Small intestine (tissue), 7 donors: ENCODE measurements around the gene CSTA. TPM values are rescaled to one million over a fixed set of nuclear protein-coding genes. Genes with fewer than 3 reads are reported as not detected.

Experiments used
- DNase-seq, 2 donors: peaks; one replicate each; pipeline versions ENCODE4 v3.0.0 to v3.0.0-alpha.2; 2013
- FAIRE-seq: peaks from 2 replicates; lab custom pipeline; 2012; peaks lifted over from hg19 to GRCh38; lab: Jason Lieb, UNC
- H3K27ac ChIP-seq, 3 donors: one replicate each; pipeline ENCODE4 v1.5.1; 2013; ENCODE audit warnings: low read length in 2 of 3, mild to moderate bottlenecking in 2 of 3, control low read depth in 1 of 3, inconsistent platforms in 1 of 3, low read depth in 1 of 3, moderate library complexity in 1 of 3
- H3K27me3 ChIP-seq, 3 donors: one replicate each; pipeline ENCODE4 v1.6.1; 2013; ENCODE audit warnings: low read length in 3 of 3, inconsistent platforms in 1 of 3; ENCODE audit not compliant: control insufficient read depth in 3 of 3, insufficient read depth in 3 of 3
- H3K36me3 ChIP-seq, 3 donors: one replicate each; pipeline ENCODE4 v1.6.1; 2013; ENCODE audit warnings: low read length in 3 of 3, inconsistent platforms in 1 of 3, low read depth in 1 of 3, mild to moderate bottlenecking in 1 of 3, moderate library complexity in 1 of 3; ENCODE audit not compliant: control insufficient read depth in 3 of 3, insufficient read depth in 2 of 3
- H3K4me1 ChIP-seq, 3 donors: one replicate each; pipeline ENCODE4 v1.6.1; 2013; ENCODE audit warnings: low read length in 2 of 3, inconsistent platforms in 1 of 3, low read depth in 1 of 3, mild to moderate bottlenecking in 1 of 3, moderate library complexity in 1 of 3; ENCODE audit not compliant: control insufficient read depth in 3 of 3, insufficient read depth in 2 of 3
- H3K4me3 ChIP-seq, 3 donors: one replicate each; pipeline ENCODE4 v1.5.1; 2013; ENCODE audit warnings: low read length in 3 of 3, control low read depth in 1 of 3, inconsistent platforms in 1 of 3, low read depth in 1 of 3, mild to moderate bottlenecking in 1 of 3, moderate library complexity in 1 of 3
- H3K9me3 ChIP-seq, 2 donors: one replicate each; pipeline ENCODE4 v1.6.1; 2013; ENCODE audit warnings: low read depth in 1 of 2, low read length in 1 of 2; ENCODE audit not compliant: control insufficient read depth in 2 of 2, insufficient read depth in 1 of 2
- WGBS, 3 donors: extraction: QIAGEN DNeasy Blood & Tissue Kit; methylation state at CpG; one replicate each; pipeline ENCODE4 v1.1.7; 2013; 5-methylcytosine and 5-hydroxymethylcytosine counted together
- polyA plus RNA-seq, 4 donors: library from polyadenylated mRNA; stranded (reverse) in 3 of 4; unstranded in 1 of 4; fragments of 200-250 nt in 3 of 4; fragments of 120-200 nt in 1 of 4; gene quantifications; one replicate each; pipeline versions ENCODE4 v1.2.1 to v1.2.3, GENCODE V29; 2013
- donor health status: healthy with polysubstance abuse.
- donor health status: control.
- donor health status: control.
- donor health status: Bipolar disorder and iron deficiency.
- donor health status: healthy.

CSTA gene
- polyA plus RNA-seq, 4 donors = 1.8 to 10.8 (median 5.6) TPM

DNA sequence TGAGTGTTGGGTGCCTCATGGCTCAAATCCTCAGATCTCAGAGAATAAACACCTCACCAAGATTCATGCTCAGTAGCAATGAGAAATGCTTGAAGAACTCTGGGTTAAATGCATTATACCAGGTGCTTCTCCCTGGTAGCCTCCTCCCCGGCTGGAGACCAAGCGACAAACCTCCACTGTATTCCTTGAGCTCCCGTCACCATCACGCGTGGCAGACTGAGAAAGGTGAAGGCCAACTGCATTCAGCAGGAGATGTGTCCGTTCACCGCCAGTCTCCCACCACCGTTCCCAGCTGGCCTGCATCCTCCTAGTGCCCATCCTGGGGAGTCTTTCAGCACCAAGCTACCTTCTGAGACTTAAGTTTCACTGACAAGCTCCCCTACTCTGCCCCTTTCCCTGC, 7.5 kb downstream of the CSTA start:
- DNase-seq = no peak
- H3K27me3 ChIP-seq = peaks cover 0 to 3% (median 0%) of the 10 kb centered on the region in 3 donors
- no peaks in the 10 kb centered on the region for H3K36me3 ChIP-seq
- H3K27ac ChIP-seq = no peak overlapping the region
- H3K9me3 ChIP-seq = no peaks in the 10 kb centered on the region
- no peak for FAIRE-seq
- H3K4me1 ChIP-seq = no peaks in the 10 kb centered on the region
- H3K4me3 ChIP-seq = no peak overlapping the region
- WGBS, 3 donors = 86 to 95% (median 95%) methylated on average over 8 of the region's 8 CpGs

DNA sequence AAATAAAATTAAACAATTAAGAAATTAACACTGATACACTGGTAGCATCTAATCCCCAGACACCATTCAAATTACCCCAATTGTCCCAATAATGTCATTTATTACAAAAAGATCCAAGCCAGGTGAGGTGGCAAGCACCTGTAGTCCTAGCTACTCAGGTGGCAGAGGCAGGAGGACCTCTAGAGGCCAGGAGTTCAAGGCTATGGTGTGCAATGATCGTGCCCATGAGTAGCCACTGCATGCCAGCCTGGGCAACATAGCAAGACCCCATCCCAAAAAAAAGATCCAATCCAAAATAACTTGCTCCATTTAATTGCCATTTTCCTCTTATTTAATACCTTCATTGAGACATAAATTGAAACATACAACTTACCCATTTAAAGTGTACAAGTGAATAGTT, 17.8 kb downstream of the CSTA start:
- DNase-seq (no peak), FAIRE-seq (no peak)
- no peak overlapping the region for H3K4me3 ChIP-seq
- H3K36me3 ChIP-seq = no peaks in the 10 kb centered on the region
- no peak overlapping the region for H3K27ac ChIP-seq
- WGBS, 3 donors = 78 to 84% (median 79%) methylated on average over 1 of the region's 1 CpG
- H3K9me3 ChIP-seq = peaks cover 0 to 1% of the 10 kb centered on the region in 2 donors
- H3K4me1 ChIP-seq = no peaks in the 10 kb centered on the region
- H3K27me3 ChIP-seq = peaks cover 0 to 2% (median 0%) of the 10 kb centered on the region in 3 donors

DNA sequence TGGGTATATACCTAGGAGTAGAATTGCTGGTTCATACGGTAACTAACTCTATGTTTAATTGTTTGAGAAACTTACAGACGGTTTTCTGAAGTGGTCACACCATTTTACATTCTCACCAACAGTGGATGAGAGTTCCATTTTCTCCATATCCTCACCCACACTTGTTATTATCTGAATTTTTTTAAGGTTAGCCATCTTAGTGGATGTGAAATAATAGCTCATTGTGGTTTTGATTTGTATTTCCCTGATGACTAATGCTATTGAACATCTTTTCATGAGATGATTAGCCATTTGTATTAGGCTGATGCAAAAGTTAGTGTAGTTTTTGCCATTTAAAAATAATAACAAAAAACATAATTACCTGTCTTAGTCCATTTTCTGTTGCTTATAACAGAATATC, 18.6 kb downstream of the CSTA start:
- Histone ChIP-seq H3K27me3 (peaks cover 0 to 2% (median 0%) of the 10 kb centered on the region in 3 donors), H3K4me3 (no peak overlapping the region), H3K9me3 (peaks cover 0 to 4% of the 10 kb centered on the region in 2 donors), H3K27ac (no peak overlapping the region), H3K36me3 (no peaks in the 10 kb centered on the region), H3K4me1 (no peaks in the 10 kb centered on the region)
- FAIRE-seq (no peak), DNase-seq (no peak)
- 77 to 82% (median 80%) methylated on average over 2 of the region's 2 CpGs for WGBS, 3 donors

DNA sequence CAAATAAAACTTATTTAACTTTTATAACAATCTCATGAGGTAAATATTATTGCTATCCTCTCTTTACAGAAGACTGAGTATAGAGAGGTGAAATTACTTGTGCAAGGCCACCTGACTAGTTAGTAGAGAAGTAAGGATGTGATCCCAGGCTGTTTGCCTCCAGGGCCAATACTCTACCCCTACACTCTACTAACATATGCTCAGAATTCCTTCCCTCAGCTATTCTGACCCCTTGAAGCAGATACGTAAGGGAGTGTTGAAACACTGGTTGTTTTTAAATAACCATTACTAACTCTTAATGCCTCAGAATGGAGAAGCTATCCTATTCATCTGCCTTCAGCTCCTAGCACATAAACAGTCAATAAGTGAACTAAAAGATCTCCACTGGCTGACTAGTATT, 24.1 kb downstream of the CSTA start:
- no peak overlapping the region for H3K4me3 ChIP-seq
- no peak overlapping the region for H3K27ac ChIP-seq
- H3K4me1 ChIP-seq = no peaks in the 10 kb centered on the region
- WGBS, 3 donors = 85 to 97% (median 96%) methylated on average over 1 of the region's 1 CpG
- peaks cover 0 to 2% (median 0%) of the 10 kb centered on the region in 3 donors for H3K27me3 ChIP-seq
- FAIRE-seq (no peak), DNase-seq (no peak)
- H3K36me3 ChIP-seq = no peaks in the 10 kb centered on the region
- peaks cover 0 to 4% of the 10 kb centered on the region in 2 donors for H3K9me3 ChIP-seq

DNA sequence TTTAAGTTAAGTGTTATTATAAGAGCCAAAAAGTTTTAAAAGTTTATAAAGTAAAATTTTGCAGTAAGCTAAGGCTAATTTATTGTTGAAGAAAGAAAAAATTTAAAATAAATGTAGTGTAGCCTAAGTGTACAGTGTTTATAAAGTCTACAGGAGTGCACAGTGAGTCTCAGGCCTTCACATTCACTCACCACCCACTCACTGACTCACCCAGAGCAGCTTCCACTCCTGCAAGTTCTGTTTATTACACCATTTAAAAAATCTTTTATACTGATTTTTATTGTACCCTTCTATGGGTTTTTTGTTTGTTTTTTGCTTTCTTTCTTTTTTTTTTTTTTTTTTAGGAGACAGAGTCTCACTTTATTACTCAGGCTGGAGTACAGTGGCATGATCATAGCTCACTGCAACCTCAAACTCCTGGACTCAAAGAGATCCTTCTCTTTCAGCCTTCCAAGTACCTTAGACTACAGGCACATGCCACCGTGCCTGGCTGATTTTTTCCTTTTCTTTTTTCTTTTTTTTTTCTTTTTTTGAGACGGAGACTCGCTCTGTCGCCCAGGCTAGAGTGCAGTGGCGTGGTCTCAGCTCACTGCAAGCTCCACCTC, 25.9 kb downstream of the CSTA start:
- WGBS, 3 donors = 79 to 85% (median 82%) methylated on average over 5 of the region's 5 CpGs
- FAIRE-seq (no peak), DNase-seq (no peak)

DNA sequence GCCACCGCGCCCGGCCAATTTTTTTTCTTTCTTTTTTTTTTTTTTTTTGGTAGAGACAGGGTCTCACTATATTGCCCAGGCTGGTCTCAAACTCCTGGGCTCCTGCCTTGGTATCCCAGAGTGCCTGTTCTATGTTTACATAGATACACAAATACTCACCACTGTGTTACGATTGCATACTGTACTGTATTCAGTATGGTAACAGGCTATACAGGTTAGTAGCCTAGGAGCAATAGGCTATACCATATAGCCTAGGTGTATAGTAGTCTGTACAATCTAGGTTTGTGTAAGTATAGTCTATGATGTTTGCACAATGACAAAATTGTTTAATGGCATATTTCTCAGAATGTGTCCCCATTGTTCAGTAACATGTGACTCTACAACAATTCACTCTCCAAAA, 26.6 kb downstream of the CSTA start:
- FAIRE-seq (no peak), DNase-seq (no peak)

More for the DNA sequence above, 25.9 kb downstream of the CSTA start:
- H3K4me1 ChIP-seq = no peaks in the 10 kb centered on the region
- H3K36me3 ChIP-seq = no peaks in the 10 kb centered on the region
- peaks cover 0 to 4% of the 10 kb centered on the region in 2 donors for H3K9me3 ChIP-seq
- H3K27me3 ChIP-seq = peaks cover 0 to 2% (median 0%) of the 10 kb centered on the region in 3 donors
- no peak overlapping the region for H3K27ac ChIP-seq
- no peak overlapping the region for H3K4me3 ChIP-seq

DNA sequence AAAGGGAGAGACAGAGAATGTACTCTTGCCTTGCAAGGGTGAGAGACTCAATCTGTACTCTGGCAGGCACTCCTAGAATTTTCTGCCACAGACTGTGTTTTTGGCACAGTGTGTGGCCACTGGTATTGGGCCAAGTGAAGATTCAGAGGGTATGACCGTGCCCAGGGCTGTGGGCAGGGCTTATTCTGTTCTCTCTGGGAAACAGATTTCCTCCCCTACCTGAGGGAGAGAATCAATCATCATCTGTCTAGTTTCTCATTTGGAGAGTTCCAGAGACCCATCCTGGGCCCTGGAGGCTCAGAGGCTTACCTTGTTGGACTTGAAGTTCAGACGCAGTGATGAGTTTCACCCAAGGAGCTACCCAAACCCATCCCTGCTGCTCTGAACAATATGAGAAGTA, 28.2 kb downstream of the CSTA start:
- no peaks in the 10 kb centered on the region for H3K27me3 ChIP-seq
- DNase-seq = no peak
- no peaks in the 10 kb centered on the region for H3K9me3 ChIP-seq
- no peaks in the 10 kb centered on the region for H3K4me1 ChIP-seq
- FAIRE-seq = no peak
- H3K36me3 ChIP-seq = peaks cover 0 to 4% (median 0%) of the 10 kb centered on the region in 3 donors
- no peak overlapping the region for H3K27ac ChIP-seq
- 69 to 76% (median 74%) methylated on average over 2 of the region's 2 CpGs for WGBS, 3 donors
- no peak overlapping the region for H3K4me3 ChIP-seq

More for the DNA sequence above, 26.6 kb downstream of the CSTA start:
- Histone ChIP-seq H3K9me3 (peaks cover 0 to 4% of the 10 kb centered on the region in 2 donors), H3K27me3 (peaks cover 0 to 2% (median 0%) of the 10 kb centered on the region in 3 donors), H3K4me3 (no peak overlapping the region), H3K4me1 (no peaks in the 10 kb centered on the region), H3K36me3 (no peaks in the 10 kb centered on the region), H3K27ac (no peak overlapping the region)
- 89 to 95% (median 94%) methylated on average over 4 of the region's 4 CpGs for WGBS, 3 donors

DNA sequence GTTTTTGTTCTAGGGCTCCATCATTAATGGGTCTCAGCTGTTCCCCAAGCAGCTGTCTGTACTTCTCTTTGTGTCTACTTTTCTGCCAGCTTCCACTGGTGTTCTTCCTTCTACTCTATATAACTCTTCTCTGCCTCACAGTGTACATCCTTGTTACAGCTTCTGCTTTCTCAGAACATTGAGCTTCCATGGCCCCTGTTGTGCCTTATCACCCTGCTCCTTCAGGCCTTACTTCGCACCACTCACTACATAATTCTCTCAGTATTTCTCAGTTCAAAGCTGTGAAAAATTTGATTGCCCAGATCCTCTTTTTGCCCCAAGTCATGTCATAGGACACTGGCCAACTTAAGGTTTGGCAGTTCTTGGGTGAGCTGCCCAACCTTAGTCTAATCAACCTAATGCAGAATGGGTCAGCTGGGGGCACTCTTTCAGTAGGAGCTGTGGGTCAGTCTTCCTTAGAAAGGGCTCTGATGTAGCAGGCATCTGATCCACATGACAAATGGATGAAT, 28.9 kb downstream of the CSTA start:
- no peaks in the 10 kb centered on the region for H3K9me3 ChIP-seq
- WGBS, 3 donors = 93 to 97% (median 94%) methylated on average over 1 of the region's 1 CpG
- H3K36me3 ChIP-seq = peaks cover 0 to 8% (median 0%) of the 10 kb centered on the region in 3 donors
- DNase-seq (no peak), FAIRE-seq (no peak)
- H3K27ac ChIP-seq = no peak overlapping the region
- H3K4me3 ChIP-seq = no peak overlapping the region
- no peaks in the 10 kb centered on the region for H3K4me1 ChIP-seq
- no peaks in the 10 kb centered on the region for H3K27me3 ChIP-seq
